Keratinocyte (primary cell): ENCODE measurements around the gene LDB2. TPM values are rescaled to one million over a fixed set of nuclear protein-coding genes. Genes with fewer than 3 reads are reported as not detected.

Experiments used
- DNase-seq: peaks from one replicate; pipeline ENCODE4 v3.0.0-alpha.2; 2011; ENCODE audit warnings: low read depth, missing footprints, low spot score
- FAIRE-seq: peaks from 2 replicates; lab custom pipeline; 2011; peaks lifted over from hg19 to GRCh38; lab: Jason Lieb, UNC
- H2AFZ ChIP-seq: 2 replicates; pipeline ENCODE4 v1.6.0; 2012; ENCODE audit warnings: low read length, control low read depth, inconsistent platforms; ENCODE audit not compliant: control insufficient read depth
- H3K27ac ChIP-seq: 2 replicates; pipeline ENCODE4 v1.5.1; 2011; ENCODE audit warnings: low read length; ENCODE audit not compliant: control insufficient read depth, insufficient read depth
- H3K27me3 ChIP-seq: 3 replicates; pipeline ENCODE4 v1.6.0; 2011; ENCODE audit warnings: low read length; ENCODE audit not compliant: control insufficient read depth, insufficient read depth; ENCODE audit errors: extremely low read depth
- H3K36me3 ChIP-seq, 2 experiments: 2 replicates in 1 of 2; 3 replicates in 1 of 2; pipeline ENCODE4 v1.5.1; 2011; ENCODE audit warnings: low read length in 2 of 2, mild to moderate bottlenecking in 1 of 2; ENCODE audit not compliant: control insufficient read depth in 2 of 2, insufficient read depth in 2 of 2; ENCODE audit errors: extremely low read depth in 1 of 2
- H3K4me1 ChIP-seq: 3 replicates; pipeline ENCODE4 v1.5.1; 2011; ENCODE audit warnings: low read length; ENCODE audit not compliant: control insufficient read depth, insufficient read depth; ENCODE audit errors: extremely low read depth
- H3K4me2 ChIP-seq: 3 replicates; pipeline ENCODE4 v1.6.0; 2011; ENCODE audit warnings: low read depth, low read length; ENCODE audit not compliant: control insufficient read depth, insufficient read depth; ENCODE audit errors: extremely low read depth
- H3K4me3 ChIP-seq, 3 experiments: fragments of 200-600 bp in 1 of 3; sonication (generic) in 1 of 3; 2 replicates in 2 of 3; 3 replicates in 1 of 3; pipeline ENCODE4 v1.5.1; 2011 to 2016; ENCODE audit warnings: low read length in 3 of 3, mild to moderate bottlenecking in 3 of 3, control low read depth in 2 of 3, inconsistent platforms in 1 of 3, low read depth in 1 of 3, mixed read lengths in 1 of 3, mixed run types in 1 of 3, moderate library complexity in 1 of 3; ENCODE audit not compliant: control insufficient read depth in 2 of 3, insufficient read depth in 2 of 3; ENCODE audit errors: extremely low read depth in 1 of 3
- H3K79me2 ChIP-seq: 2 replicates; pipeline ENCODE4 v1.6.0; 2012; ENCODE audit warnings: low read length; ENCODE audit not compliant: control insufficient read depth, insufficient read depth
- H3K9ac ChIP-seq: 3 replicates; pipeline ENCODE4 v1.6.0; 2011; ENCODE audit warnings: low read length; ENCODE audit not compliant: control insufficient read depth, insufficient read depth; ENCODE audit errors: extremely low read depth
- H3K9me1 ChIP-seq: 3 replicates; pipeline ENCODE4 v1.6.0; 2011; ENCODE audit warnings: low read length; ENCODE audit not compliant: control insufficient read depth, insufficient read depth; ENCODE audit errors: extremely low read depth
- H3K9me3 ChIP-seq: 2 replicates; pipeline ENCODE4 v1.5.1; 2012; ENCODE audit warnings: low read depth, low read length; ENCODE audit not compliant: control insufficient read depth
- H4K20me1 ChIP-seq: 3 replicates; pipeline ENCODE4 v1.6.0; 2011; ENCODE audit warnings: low read length; ENCODE audit not compliant: control insufficient read depth, insufficient read depth; ENCODE audit errors: extremely low read depth
- CTCF ChIP-seq, 3 experiments: IDR thresholded peaks in 1 of 3; conservative IDR thresholded peaks in 1 of 3; optimal IDR thresholded peaks in 1 of 3; 2 replicates in 2 of 3; 3 replicates in 1 of 3; pipeline versions ENCODE3 to v1.5.1; 2011; ENCODE audit warnings: low read length in 3 of 3, mild to moderate bottlenecking in 3 of 3, moderate library complexity in 2 of 3, control low read depth in 1 of 3, inconsistent platforms in 1 of 3; ENCODE audit not compliant: insufficient read depth in 2 of 3; ENCODE audit errors: extremely low read depth in 1 of 3
- EZH2 ChIP-seq: IDR thresholded peaks from one replicate; pipeline ENCODE4 v1.6.1; 2012; ENCODE audit warnings: inconsistent platforms, mild to moderate bottlenecking, low read length, moderate library complexity
- dilution Hi-C: fragments of 300-500 bp; cut with MboI; formaldehyde crosslinking; loops from one replicate; pipeline ENCODE4 v1.7.0; 2020; ENCODE audit warnings: low sequenced_read_pairs; ENCODE audit not compliant: extremely low pct_ligation_motif_present
- polyA plus RNA-seq, 5 experiments: library from polyadenylated mRNA; depleted of rRNA in 3 of 5; stranded (reverse) in 3 of 5; stranded (forward) in 1 of 5; unstranded in 1 of 5; fragments of >200 nt; gene quantifications; 1 replicate in 1 of 5; 2 replicates in 3 of 5; 3 replicates in 1 of 5; pipeline versions ENCODE4 v1.2.1 to v1.2.3, GENCODE V29; 2011 to 2012; ENCODE audit warnings: missing spikeins in 2 of 5, low read depth in 1 of 5, low replicate concordance in 1 of 5

The LDB2 gene
- polyA plus RNA-seq, 1 donor (not counting 4 experiments of a cell fraction or from before 2014, with no cell fraction given), result not detected

- Histone ChIP-seq H3K4me2 (no peak overlapping the region), H3K9me1 (no peaks in the 10 kb centered on the region), H3K79me2 (no peaks in the 10 kb centered on the region), H3K4me3 (no peak overlapping the region), H3K9ac (no peak overlapping the region), H2AFZ (no peak overlapping the region), H3K9me3 (no peaks in the 10 kb centered on the region), H4K20me1 (no peaks in the 10 kb centered on the region), H3K27me3 (no peaks in the 10 kb centered on the region), H3K27ac (no peak overlapping the region), H3K36me3 (no peaks in the 10 kb centered on the region), H3K4me1 (no peaks in the 10 kb centered on the region)
- dilution Hi-C loops, result no loop called here
- DNase-seq (no peak), FAIRE-seq (no peak)
- no peak for TF ChIP-seq EZH2
- TF ChIP-seq CTCF (optimal IDR thresholded peaks at IDR 0.05 in 1 of 3, IDR thresholded peaks at IDR 0.05 in 1 of 3, conservative IDR thresholded peaks at IDR 0.05 in 1 of 3; ENCODE audit: extremely low read depth in 1 of 3, insufficient read depth in 2 of 3, low read length in 3 of 3), result no peak
Measured at GRCh38 chr4:16721613-16722291, 176.7 kb downstream of the LDB2 start.

GRCh38 chr4:16720761-16721160 is 177.7 kb downstream of the LDB2 start:
- Histone ChIP-seq H3K9me3 (no peaks in the 10 kb centered on the region), H3K79me2 (no peaks in the 10 kb centered on the region), H2AFZ (no peak overlapping the region), H3K4me3 (no peak overlapping the region), H3K9ac (no peak overlapping the region), H3K9me1 (no peaks in the 10 kb centered on the region), H3K4me2 (no peak overlapping the region), H4K20me1 (no peaks in the 10 kb centered on the region), H3K36me3 (no peaks in the 10 kb centered on the region), H3K27me3 (no peaks in the 10 kb centered on the region), H3K27ac (no peak overlapping the region), H3K4me1 (no peaks in the 10 kb centered on the region)
- dilution Hi-C loops, result no loop called here
- no peak for DNase-seq
- no peak for TF ChIP-seq EZH2
- no peak for FAIRE-seq
